UCSD-AML1 (cell line): Measurements from ENCODE around the gene OPCML.

Experiments
- DNase-seq: peaks from one replicate; lab custom pipeline; 2025; ENCODE audit not compliant: unreplicated experiment; lab: John Stamatoyannopoulos, UW

The OPCML gene

GRCh38 chr11:133531971-133532651, at the start of gene OPCML:
Gene OPCML (minus strand): TSS chr11:133532501.
- DNase-seq: no peak

GRCh38 chr11:133581091-133581490, 48.8 kb upstream of the OPCML start:
- no peak for DNase-seq

GRCh38 chr11:133579165-133580031, 47.1 kb upstream of the OPCML start:
- DNase-seq: no peak

- DNase-seq: no peak
Measured at GRCh38 chr11:133577403-133577802, 45.1 kb upstream of the OPCML start.

GRCh38 chr11:133576351-133576750, 44.0 kb upstream of the OPCML start:
- no peak for DNase-seq

- no peak for DNase-seq
Measured at GRCh38 chr11:133573081-133573480, 40.8 kb upstream of the OPCML start.

GRCh38 chr11:133570376-133570775, 38.1 kb upstream of the OPCML start:
- DNase-seq: no peak

- no peak for DNase-seq
Measured at GRCh38 chr11:133563505-133564025, 31.3 kb upstream of the OPCML start.

GRCh38 chr11:133560472-133560855, 28.2 kb upstream of the OPCML start:
- no peak for DNase-seq

GRCh38 chr11:133559833-133560471, 27.7 kb upstream of the OPCML start:
- no peak for DNase-seq

GRCh38 chr11:133559382-133559781, 27.1 kb upstream of the OPCML start:
- no peak for DNase-seq

GRCh38 chr11:133555034-133555433, 22.7 kb upstream of the OPCML start:
- DNase-seq: no peak

GRCh38 chr11:133553885-133554740, 21.8 kb upstream of the OPCML start:
- DNase-seq: no peak

GRCh38 chr11:133552938-133553337, 20.6 kb upstream of the OPCML start:
- DNase-seq: no peak

GRCh38 chr11:133551064-133551463, 18.8 kb upstream of the OPCML start:
- no peak for DNase-seq

GRCh38 chr11:133549826-133550225, 17.5 kb upstream of the OPCML start:
- DNase-seq: no peak

- DNase-seq: no peak
Measured at GRCh38 chr11:133548641-133549040, 16.3 kb upstream of the OPCML start.

GRCh38 chr11:133547808-133548494, 15.7 kb upstream of the OPCML start:
- DNase-seq: no peak

GRCh38 chr11:133545199-133545803, 13.0 kb upstream of the OPCML start:
- DNase-seq: no peak

GRCh38 chr11:133541720-133542095, 9.4 kb upstream of the OPCML start:
- no peak for DNase-seq
